VCaP (cell line): ENCODE results near the gene PRR29.

ENCODE experiments used
- H3K27ac ChIP-seq: fragments of 450-650 bp; 2 replicates; pipeline ENCODE4 v1.5.1; 2017
- CTCF ChIP-seq: fragments of 450-650 bp; conservative IDR thresholded peaks from 2 replicates; pipeline ENCODE4 v1.5.1; 2017; ENCODE audit warnings: mild to moderate bottlenecking, moderate library complexity

PRR29 gene

GRCh38 chr17:63966646-63967264 lies 31.4 kb upstream of the PRR29 start:
- no peak for TF ChIP-seq CTCF
- no peak overlapping the region for H3K27ac ChIP-seq

- no peak overlapping the region for H3K27ac ChIP-seq
- TF ChIP-seq CTCF: no peak
These were observed 30.2 kb upstream of the PRR29 start for GRCh38 chr17:63967953-63968352.

- no peak for TF ChIP-seq CTCF
- H3K27ac ChIP-seq: no peak overlapping the region
These were observed 28.9 kb upstream of the PRR29 start for GRCh38 chr17:63969278-63969677.

GRCh38 chr17:63972796-63973195 lies 25.4 kb upstream of the PRR29 start, which contains the start of gene SCN4A:
TSS of gene SCN4A (minus strand) at chr17:63972918. CDS start at chr17:63972841, 77 bp downstream.
- no peak within 1 kb of the TSS for H3K27ac ChIP-seq
- no peak for TF ChIP-seq CTCF

GRCh38 chr17:63973247-63973646 lies 24.9 kb upstream of the PRR29 start:
- TF ChIP-seq CTCF: no peak
- H3K27ac ChIP-seq: no peak overlapping the region

GRCh38 chr17:63973930-63974593 lies 24.1 kb upstream of the PRR29 start:
- H3K27ac ChIP-seq: no peak overlapping the region
- no peak for TF ChIP-seq CTCF

GRCh38 chr17:63974594-63975192 lies 23.5 kb upstream of the PRR29 start:
- TF ChIP-seq CTCF: no peak
- H3K27ac ChIP-seq: no peak overlapping the region
